HCT116 (cell line): ENCODE data around the gene WDR70. TPM values are rescaled to one million over a fixed set of nuclear protein-coding genes. Genes with fewer than 3 reads are reported as not detected.
"Not testable (repeated sequence)": the region's sequence is repeated elsewhere in the genome, so short reads cannot be mapped to it uniquely, and the experiment has no call there.

Experiments
- ATAC-seq: fragments of 200-7000 bp; cut with Tn5 transposase; 2 replicates; pipeline ENCODE4 v1.9.1; 2020; ENCODE audit warnings: mild to moderate bottlenecking, moderate library complexity
- BruUV-seq: library from RNA; stranded (reverse); fragments of 400-500 nt; replicated peaks from 2 replicates; lab custom pipeline; 2021; lab: Mats Ljungman, UMichigan
- CTCF ChIA-PET: fragments of 300-600 bp; sonication (Branson Sonifier 250); formaldehyde crosslinking; loops from one replicate; lab custom pipeline; 2021; ENCODE audit warnings: antibody characterized with exemption; lab: Charles Lee
- POLR2A ChIA-PET: fragments of 300-600, 350-600 bp; sonication (Branson Sonifier 250); formaldehyde crosslinking; loops from one replicate; lab custom pipeline; 2021; ENCODE audit warnings: antibody characterized with exemption; lab: Charles Lee
- RAD21 ChIA-PET, 2 experiments: fragments of 300-600 bp; sonication (Branson Sonifier 250); formaldehyde crosslinking; loops; one replicate each; lab custom pipeline; 2023; ENCODE audit warnings: low total read pairs in 2 of 2; ENCODE audit not compliant: uncharacterized antibody in 2 of 2, unreplicated experiment in 2 of 2, low non-redundant PET in 1 of 2; lab: Charles Lee
- DNase-seq: peaks from one replicate; pipeline ENCODE4 v3.0.0-alpha.2; 2010; ENCODE audit warnings: low read depth, low spot score
- H2AFZ ChIP-seq: fragments of 200-600 bp; shearing (Covaris generic), sonication (generic); 2 replicates; pipeline ENCODE4 v1.6.1; 2017; ENCODE audit warnings: low read depth, mixed run types, mixed read lengths, antibody characterized with exemption, low read length; ENCODE audit not compliant: poor library complexity, severe bottlenecking
- H3K27ac ChIP-seq: 2 replicates; pipeline ENCODE4 v1.5.1; 2012; ENCODE audit warnings: low read depth, low read length
- H3K27me3 ChIP-seq: fragments of 200-600 bp; sonication (generic); 2 replicates; pipeline ENCODE4 v1.6.1; 2016; ENCODE audit warnings: mixed run types, low read length, mixed read lengths; ENCODE audit not compliant: insufficient read depth
- H3K36me3 ChIP-seq, 2 experiments: fragments of 200-500 bp in 1 of 2; fragments of 200-600 bp in 1 of 2; sonication (Bioruptor generic) in 1 of 2; sonication (generic) in 1 of 2; 2 replicates each; pipeline versions ENCODE4 v1.5.1 to v1.6.1; 2014 to 2016; ENCODE audit warnings: low read length in 2 of 2, inconsistent platforms in 1 of 2, mixed read lengths in 1 of 2, mixed run types in 1 of 2; ENCODE audit not compliant: insufficient read depth in 2 of 2, control insufficient read depth in 1 of 2
- H3K4me1 ChIP-seq, 2 experiments: fragments of 200-600 bp in 1 of 2; sonication (generic) in 1 of 2; 2 replicates each; pipeline versions ENCODE4 v1.5.1 to v1.6.1; 2012 to 2017; ENCODE audit warnings: low read length in 2 of 2, inconsistent platforms in 1 of 2, mild to moderate bottlenecking in 1 of 2, mixed read lengths in 1 of 2, mixed run types in 1 of 2, moderate library complexity in 1 of 2; ENCODE audit not compliant: insufficient read depth in 2 of 2, control insufficient read depth in 1 of 2
- H3K4me2 ChIP-seq: fragments of 200-600 bp; sonication (generic); 2 replicates; pipeline ENCODE4 v1.6.1; 2017; ENCODE audit warnings: mixed run types, low read length, mixed read lengths
- H3K4me3 ChIP-seq, 2 experiments: fragments of 200-600 bp in 1 of 2; sonication (generic) in 1 of 2; replicated peaks in 1 of 2; 2 replicates each; pipeline ENCODE4 v1.5.1; 2011 to 2016; ENCODE audit warnings: low read length in 2 of 2, control low read depth in 1 of 2, low read depth in 1 of 2, mild to moderate bottlenecking in 1 of 2, mixed read lengths in 1 of 2, mixed run types in 1 of 2
- H3K79me2 ChIP-seq: fragments of 200-600 bp; sonication (generic); 2 replicates; pipeline ENCODE4 v1.6.1; 2017; ENCODE audit warnings: mild to moderate bottlenecking, mixed run types, low read length, moderate library complexity, mixed read lengths; ENCODE audit not compliant: insufficient read depth
- H3K9ac ChIP-seq: fragments of 200-600 bp; sonication (generic); 2 replicates; pipeline ENCODE4 v1.6.1; 2016; ENCODE audit warnings: low read length, mixed read lengths
- H3K9me2 ChIP-seq: fragments of 200-600 bp; sonication (generic), shearing (Covaris generic); 2 replicates; pipeline ENCODE4 v1.6.1; 2017; ENCODE audit warnings: mixed run types, mild to moderate bottlenecking, moderate library complexity; ENCODE audit not compliant: insufficient read depth
- H3K9me3 ChIP-seq, 2 experiments: fragments of 200-500 bp in 1 of 2; fragments of 200-600 bp in 1 of 2; sonication (Bioruptor generic) in 1 of 2; sonication (generic) in 1 of 2; 2 replicates each; pipeline ENCODE4 v1.6.1; 2014 to 2017; ENCODE audit warnings: low read length in 2 of 2, mixed read lengths in 2 of 2, inconsistent platforms in 1 of 2, low read depth in 1 of 2, mild to moderate bottlenecking in 1 of 2, mixed run types in 1 of 2, moderate library complexity in 1 of 2; ENCODE audit not compliant: control insufficient read depth in 1 of 2, insufficient read depth in 1 of 2
- H4K20me1 ChIP-seq: fragments of 200-600 bp; sonication (generic), shearing (Covaris generic); 2 replicates; pipeline ENCODE4 v1.6.1; 2017; ENCODE audit warnings: mixed run types, mild to moderate bottlenecking, moderate library complexity; ENCODE audit not compliant: insufficient read depth
- CBX3 ChIP-seq: IDR thresholded peaks from 2 replicates; pipeline ENCODE4 v1.6.1; 2012; ENCODE audit warnings: low read depth
- CEBPB ChIP-seq: IDR thresholded peaks from 2 replicates; pipeline ENCODE4 v1.6.1; 2012; ENCODE audit warnings: low read depth
- EGR1 ChIP-seq: IDR thresholded peaks from 2 replicates; pipeline ENCODE4 v1.6.1; 2012; ENCODE audit warnings: low read depth
- EZH2 ChIP-seq: fragments of 200-600 bp; sonication (generic); IDR thresholded peaks from 2 replicates; pipeline ENCODE4 v1.6.1; 2017; ENCODE audit warnings: antibody characterized with exemption, mixed run types
- EZH2phosphoT487 ChIP-seq: fragments of 200-600 bp; IDR thresholded peaks from 2 replicates; pipeline ENCODE4 v1.6.1; 2018; ENCODE audit warnings: antibody characterized with exemption, borderline replicate concordance
- FOSL1 ChIP-seq: IDR thresholded peaks from 2 replicates; pipeline ENCODE4 v1.6.1; 2012; ENCODE audit warnings: low read depth
- JUND ChIP-seq: IDR thresholded peaks from 2 replicates; pipeline ENCODE4 v1.6.1; 2012
- POLR2A ChIP-seq: IDR thresholded peaks from 2 replicates; pipeline ENCODE4 v1.7.0; 2011; ENCODE audit warnings: borderline replicate concordance; ENCODE audit not compliant: insufficient read depth, insufficient read length; ENCODE audit errors: extremely low read depth
- POLR2AphosphoS5 ChIP-seq: IDR thresholded peaks from 2 replicates; pipeline ENCODE4 v1.6.1; 2011; ENCODE audit warnings: mild to moderate bottlenecking, low read depth, low read length, moderate library complexity
- SIN3A ChIP-seq: IDR thresholded peaks from 2 replicates; pipeline ENCODE4 v1.6.1; 2012; ENCODE audit warnings: low read depth
- ZBTB33 ChIP-seq: IDR thresholded peaks from 2 replicates; pipeline ENCODE4 v1.6.1; 2011; ENCODE audit warnings: mild to moderate bottlenecking, low read length, moderate library complexity; ENCODE audit not compliant: insufficient replicate concordance; ENCODE audit errors: extremely low read depth
- ZNF274 ChIP-seq: fragments of 200-500 bp; sonication (Bioruptor generic); IDR thresholded peaks from 2 replicates; pipeline ENCODE4 v1.6.1; 2014; ENCODE audit warnings: mild to moderate bottlenecking, low read depth, low read length, inconsistent platforms
- intact Hi-C: fragments of 100-400 bp; cut with micrococcal nuclease; formaldehyde crosslinking; loops from 2 replicates; pipeline ENCODE4 v1.10.0; 2022
- total RNA-seq: library from RNA; stranded (reverse); gene quantifications from one replicate; pipeline ENCODE4 v1.2.1, GENCODE V29; 2021; ENCODE audit not compliant: unreplicated experiment
- TF ChIP-seq, protein P1 (sequence below), 3 experiments: fragments of 200-600 bp in 1 of 3; sonication (generic) in 1 of 3; IDR thresholded peaks in 2 of 3; conservative IDR thresholded peaks in 1 of 3; 2 replicates each; pipeline ENCODE4 v1.5.1; 2012 to 2017; ENCODE audit warnings: low read depth in 2 of 3, low read length in 2 of 3, antibody characterized with exemption in 1 of 3, borderline replicate concordance in 1 of 3, control low read depth in 1 of 3, mild to moderate bottlenecking in 1 of 3, mixed read lengths in 1 of 3, mixed run types in 1 of 3, moderate library complexity in 1 of 3; ENCODE audit not compliant: insufficient read depth in 1 of 3

The WDR70 gene
- total RNA-seq, 1 experiment from 2014 or later: 31.1 TPM

DNA sequence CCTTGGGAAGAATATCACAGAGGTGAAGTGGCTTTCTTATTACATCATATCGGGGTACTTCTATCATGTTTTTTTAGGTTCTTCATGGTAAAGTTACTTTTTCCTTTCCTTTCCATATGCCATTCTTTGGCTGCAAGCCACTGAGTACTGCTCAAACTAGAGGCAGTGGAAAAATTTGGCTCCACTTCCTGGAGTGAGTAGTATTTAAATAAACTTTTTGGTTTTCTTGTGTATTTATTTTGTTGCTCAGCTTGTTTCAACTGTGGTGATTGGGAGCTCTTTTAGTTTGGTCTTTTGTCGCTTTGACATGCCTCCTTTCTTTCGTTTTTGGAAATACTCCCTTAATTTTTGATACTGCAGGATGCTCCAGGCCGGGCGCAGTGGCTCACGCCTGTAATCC is 69.8 kb downstream of the WDR70 start:
- H2AFZ ChIP-seq: no peak overlapping the region
- ATAC-seq (no peak), DNase-seq (no peak)
- H3K27ac ChIP-seq: no peak overlapping the region
- H3K4me3 ChIP-seq: no peak overlapping the region
- no peaks in the 10 kb centered on the region for H3K9me2 ChIP-seq
- RAD21 ChIA-PET: no interaction called here
- no peaks in the 10 kb centered on the region for H4K20me1 ChIP-seq
- no peaks in the 10 kb centered on the region for H3K27me3 ChIP-seq
- H3K4me2 ChIP-seq: no peak overlapping the region
- intact Hi-C loops: no loop called here
- no peak overlapping the region for H3K9ac ChIP-seq
- POLR2A ChIA-PET: no interaction called here
- CTCF ChIA-PET: no interaction called here
- H3K79me2 ChIP-seq: no peaks in the 10 kb centered on the region
- TF ChIP-seq, protein P1, sequence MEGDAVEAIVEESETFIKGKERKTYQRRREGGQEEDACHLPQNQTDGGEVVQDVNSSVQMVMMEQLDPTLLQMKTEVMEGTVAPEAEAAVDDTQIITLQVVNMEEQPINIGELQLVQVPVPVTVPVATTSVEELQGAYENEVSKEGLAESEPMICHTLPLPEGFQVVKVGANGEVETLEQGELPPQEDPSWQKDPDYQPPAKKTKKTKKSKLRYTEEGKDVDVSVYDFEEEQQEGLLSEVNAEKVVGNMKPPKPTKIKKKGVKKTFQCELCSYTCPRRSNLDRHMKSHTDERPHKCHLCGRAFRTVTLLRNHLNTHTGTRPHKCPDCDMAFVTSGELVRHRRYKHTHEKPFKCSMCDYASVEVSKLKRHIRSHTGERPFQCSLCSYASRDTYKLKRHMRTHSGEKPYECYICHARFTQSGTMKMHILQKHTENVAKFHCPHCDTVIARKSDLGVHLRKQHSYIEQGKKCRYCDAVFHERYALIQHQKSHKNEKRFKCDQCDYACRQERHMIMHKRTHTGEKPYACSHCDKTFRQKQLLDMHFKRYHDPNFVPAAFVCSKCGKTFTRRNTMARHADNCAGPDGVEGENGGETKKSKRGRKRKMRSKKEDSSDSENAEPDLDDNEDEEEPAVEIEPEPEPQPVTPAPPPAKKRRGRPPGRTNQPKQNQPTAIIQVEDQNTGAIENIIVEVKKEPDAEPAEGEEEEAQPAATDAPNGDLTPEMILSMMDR (IDR thresholded peaks at IDR 0.05 in 2 of 3, conservative IDR thresholded peaks at IDR 0.05 in 1 of 3; ENCODE audit: borderline replicate concordance in 1 of 3, insufficient read depth in 1 of 3, low read depth in 2 of 3, low read length in 2 of 3): no peak
- TF ChIP-seq POLR2A (no peak), ZBTB33 (no peak), EZH2 (no peak), CBX3 (no peak), POLR2AphosphoS5 (no peak), FOSL1 (no peak), EGR1 (no peak), ZNF274 (no peak), JUND (no peak), SIN3A (no peak), EZH2phosphoT487 (no peak), CEBPB (no peak)
- no peaks in the 10 kb centered on the region for H3K4me1 ChIP-seq
- no peaks in the 10 kb centered on the region for H3K36me3 ChIP-seq
- BruUV-seq: no TSS peak
- no peaks in the 10 kb centered on the region for H3K9me3 ChIP-seq

DNA sequence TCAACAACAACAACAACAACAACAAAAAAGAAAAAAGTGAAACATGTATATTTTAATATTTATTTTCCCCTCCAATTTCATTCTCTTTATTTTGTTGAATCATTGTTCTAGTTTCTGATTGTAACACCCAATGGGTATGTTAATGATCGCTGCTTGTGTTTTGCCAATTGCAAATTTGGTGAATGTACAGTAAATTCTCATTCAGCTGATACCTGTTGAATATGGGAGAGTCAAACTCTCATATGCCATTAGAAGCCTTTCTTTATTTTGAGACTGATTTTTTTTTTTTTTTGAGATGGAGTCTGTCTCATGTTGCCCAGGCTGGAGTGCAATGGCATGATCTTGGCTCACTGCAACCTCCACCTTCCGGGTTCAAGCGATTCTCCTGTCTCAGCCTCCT is 72.9 kb downstream of the WDR70 start:
- intact Hi-C loops, H3K27ac ChIP-seq, H2AFZ ChIP-seq, H3K9ac ChIP-seq, H3K79me2 ChIP-seq, ATAC-seq, CTCF ChIA-PET, DNase-seq, H3K4me2 ChIP-seq, RAD21 ChIA-PET, H3K36me3 ChIP-seq, BruUV-seq, H3K9me2 ChIP-seq, H4K20me1 ChIP-seq, H3K4me1 ChIP-seq, H3K9me3 ChIP-seq, H3K27me3 ChIP-seq, POLR2A ChIA-PET, H3K4me3 ChIP-seq: not testable (repeated sequence)

DNA sequence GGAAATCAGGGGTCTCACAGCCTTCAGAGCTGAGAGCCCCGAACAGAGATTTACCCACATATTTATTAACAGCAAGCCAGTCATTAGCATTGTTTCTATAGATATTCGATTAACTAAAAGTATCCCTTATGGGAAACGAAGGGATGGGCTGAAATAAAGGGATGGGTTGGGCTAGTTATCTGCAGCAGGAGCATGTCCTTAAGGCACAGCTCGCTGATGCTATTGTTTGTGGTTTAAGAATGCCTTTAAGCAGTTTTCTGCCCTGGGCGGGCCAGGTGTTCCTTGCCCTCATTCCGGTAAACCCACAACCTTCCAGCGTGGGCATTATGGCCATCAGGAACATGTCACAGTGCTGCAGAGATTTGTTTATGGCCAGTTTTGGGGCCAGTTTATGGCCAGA is 74.1 kb downstream of the WDR70 start:
- intact Hi-C loops, H3K4me1 ChIP-seq, DNase-seq, ATAC-seq, H3K36me3 ChIP-seq, RAD21 ChIA-PET, H4K20me1 ChIP-seq, CTCF ChIA-PET, H3K27me3 ChIP-seq, POLR2A ChIA-PET, H2AFZ ChIP-seq, H3K27ac ChIP-seq, H3K4me3 ChIP-seq, H3K79me2 ChIP-seq, H3K9me3 ChIP-seq, H3K9me2 ChIP-seq, H3K4me2 ChIP-seq, H3K9ac ChIP-seq, BruUV-seq: not testable (repeated sequence)
